Activated CD4-positive, alpha-beta memory T cell treated with anti-CD3 and anti-CD28 coated beads for 36 hours (primary cell): ENCODE results near the gene DNAH12. TPM values are rescaled to one million over a fixed set of nuclear protein-coding genes. Genes with fewer than 3 reads are reported as not detected.
A peak's percentile ranks its signal among the peaks of the same experiment; 100 is the strongest.

Source experiments
- CTCF ChIA-PET: fragments of 350-600 bp; sonication (Branson Sonifier 250); formaldehyde crosslinking; loops from one replicate; lab custom pipeline; 2021; ENCODE audit warnings: antibody characterized with exemption, inconsistent platforms; lab: Charles Lee
- POLR2A ChIA-PET: fragments of 350-600 bp; sonication (Branson Sonifier 250); formaldehyde crosslinking; loops from one replicate; lab custom pipeline; 2021; ENCODE audit warnings: antibody characterized with exemption; lab: Charles Lee
- DNase-seq: peaks from one replicate; pipeline ENCODE4 v3.0.0-alpha.2; 2020
- H3K27ac Mint-ChIP-seq: one replicate; pipeline ENCODE4 v1.8.0; 2021; ENCODE audit warnings: mixed read lengths
- H3K27me3 Mint-ChIP-seq: one replicate; pipeline ENCODE4 v1.8.0; 2021; ENCODE audit warnings: mixed read lengths
- H3K36me3 Mint-ChIP-seq: one replicate; pipeline ENCODE4 v1.8.0; 2021; ENCODE audit warnings: mixed read lengths
- H3K4me1 Mint-ChIP-seq: one replicate; pipeline ENCODE4 v1.8.0; 2021; ENCODE audit warnings: low read depth, mixed read lengths
- H3K4me3 Mint-ChIP-seq: one replicate; pipeline ENCODE4 v1.8.0; 2021; ENCODE audit warnings: mild to moderate bottlenecking, mixed read lengths
- H3K9me3 Mint-ChIP-seq: one replicate; pipeline ENCODE4 v1.8.0; 2021; ENCODE audit warnings: mixed read lengths
- intact Hi-C: fragments of 100-400 bp; cut with micrococcal nuclease; formaldehyde crosslinking; loops from one replicate; pipeline ENCODE4 v1.15.1; 2023
- total RNA-seq, 2 experiments: library from RNA; stranded (reverse); gene quantifications; one replicate each; pipeline ENCODE4 v1.2.3, GENCODE V29; 2021

The DNAH12 gene, protein sequence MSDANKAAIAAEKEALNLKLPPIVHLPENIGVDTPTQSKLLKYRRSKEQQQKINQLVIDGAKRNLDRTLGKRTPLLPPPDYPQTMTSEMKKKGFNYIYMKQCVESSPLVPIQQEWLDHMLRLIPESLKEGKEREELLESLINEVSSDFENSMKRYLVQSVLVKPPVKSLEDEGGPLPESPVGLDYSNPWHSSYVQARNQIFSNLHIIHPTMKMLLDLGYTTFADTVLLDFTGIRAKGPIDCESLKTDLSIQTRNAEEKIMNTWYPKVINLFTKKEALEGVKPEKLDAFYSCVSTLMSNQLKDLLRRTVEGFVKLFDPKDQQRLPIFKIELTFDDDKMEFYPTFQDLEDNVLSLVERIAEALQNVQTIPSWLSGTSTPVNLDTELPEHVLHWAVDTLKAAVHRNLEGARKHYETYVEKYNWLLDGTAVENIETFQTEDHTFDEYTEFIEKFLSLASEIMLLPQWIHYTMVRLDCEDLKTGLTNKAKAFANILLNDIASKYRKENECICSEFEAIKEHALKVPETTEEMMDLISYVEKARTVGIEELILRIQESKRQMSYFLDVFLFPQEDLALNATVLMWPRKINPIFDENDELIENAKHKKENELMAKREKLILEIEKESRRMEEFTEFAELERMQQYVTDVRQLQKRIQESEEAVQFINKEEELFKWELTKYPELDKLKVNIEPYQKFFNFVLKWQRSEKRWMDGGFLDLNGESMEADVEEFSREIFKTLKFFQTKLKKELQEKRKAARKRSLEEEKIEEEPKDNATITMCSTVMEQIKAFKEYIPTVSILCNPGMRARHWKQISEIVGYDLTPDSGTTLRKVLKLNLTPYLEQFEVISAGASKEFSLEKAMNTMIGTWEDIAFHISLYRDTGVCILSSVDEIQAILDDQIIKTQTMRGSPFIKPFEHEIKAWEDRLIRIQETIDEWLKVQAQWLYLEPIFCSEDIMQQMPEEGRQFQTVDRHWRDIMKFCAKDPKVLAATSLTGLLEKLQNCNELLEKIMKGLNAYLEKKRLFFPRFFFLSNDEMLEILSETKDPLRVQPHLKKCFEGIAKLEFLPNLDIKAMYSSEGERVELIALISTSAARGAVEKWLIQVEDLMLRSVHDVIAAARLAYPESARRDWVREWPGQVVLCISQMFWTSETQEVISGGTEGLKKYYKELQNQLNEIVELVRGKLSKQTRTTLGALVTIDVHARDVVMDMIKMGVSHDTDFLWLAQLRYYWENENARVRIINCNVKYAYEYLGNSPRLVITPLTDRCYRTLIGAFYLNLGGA (N-terminal part only)
- total RNA-seq, result under 1 TPM in 1 of 2 experiments, not detected in 1; 0.14 TPM

- H3K27me3 Mint-ChIP-seq, result no peaks in the 10 kb centered on the region
- POLR2A ChIA-PET, result no interaction called here
- CTCF ChIA-PET, result no interaction called here
- intact Hi-C loops, result no loop called here
- H3K4me1 Mint-ChIP-seq, result peaks cover 7% of the 10 kb centered on the region
- no peaks in the 10 kb centered on the region for H3K36me3 Mint-ChIP-seq
- H3K4me3 Mint-ChIP-seq, result no peak within 1 kb of the TSS
- DNase-seq, result peak; percentile 31
- no peak within 1 kb of the TSS for H3K27ac Mint-ChIP-seq
- H3K9me3 Mint-ChIP-seq, result no peaks in the 10 kb centered on the region
These were observed at the start of gene DNAH12 for GRCh38 chr3:57544181-57545125. DNAH12 (minus strand) TSS chr3:57544344; CDS start chr3:57542870, 1,474 bp downstream.

DNA sequence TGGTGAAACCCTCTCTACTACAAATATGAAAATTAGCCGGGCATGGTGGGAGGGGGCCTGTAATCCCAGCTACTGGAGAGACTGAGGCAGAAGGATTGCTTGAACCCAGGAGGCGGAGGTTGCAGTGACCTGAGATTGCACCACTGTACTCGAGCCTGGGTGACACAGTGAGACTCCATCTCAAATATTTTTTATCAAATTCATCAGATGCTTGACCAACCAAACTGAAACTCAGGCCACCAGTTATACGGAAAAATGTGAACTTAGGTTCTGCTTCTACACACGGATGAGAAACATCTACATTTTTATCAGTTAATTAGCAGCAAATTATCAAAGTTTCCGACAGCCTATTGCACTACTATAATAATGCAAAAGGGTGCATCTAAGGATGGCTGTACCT, 48.2 kb upstream of the DNAH12 start:
- H3K4me1 Mint-ChIP-seq, result peaks cover 45% of the 10 kb centered on the region
- H3K4me3 Mint-ChIP-seq, result no peak overlapping the region
- intact Hi-C loops, result no loop called here
- DNase-seq, result no peak
- H3K27ac Mint-ChIP-seq, result no peak overlapping the region
- peaks cover 9% of the 10 kb centered on the region for H3K36me3 Mint-ChIP-seq
- no peaks in the 10 kb centered on the region for H3K9me3 Mint-ChIP-seq
- CTCF ChIA-PET, result no interaction called here
- POLR2A ChIA-PET, result no interaction called here
- H3K27me3 Mint-ChIP-seq, result no peaks in the 10 kb centered on the region

- POLR2A ChIA-PET, result no interaction called here
- Mint-ChIP-seq H3K9me3 (no peaks in the 10 kb centered on the region), H3K4me3 (no peak overlapping the region), H3K27me3 (no peaks in the 10 kb centered on the region), H3K27ac (no peak overlapping the region), H3K4me1 (peaks cover 40% of the 10 kb centered on the region), H3K36me3 (peaks cover 17% of the 10 kb centered on the region)
- intact Hi-C loops, result no loop called here
- DNase-seq, result no peak
- CTCF ChIA-PET, result no interaction called here
These were observed 43.8 kb upstream of the DNAH12 start for GRCh38 chr3:57587905-57588304.

GRCh38 chr3:57586778-57587177, 42.6 kb upstream of the DNAH12 start:
- H3K9me3 Mint-ChIP-seq, result no peaks in the 10 kb centered on the region
- intact Hi-C loops, result no loop called here
- no peak overlapping the region for H3K4me3 Mint-ChIP-seq
- ChIA-PET POLR2A (interaction anchor here (0.6 to 1.4 kb wide), 2 partner anchors 9 to 85 kb away, joined by 3 to 6 read pairs; partner anchors contain the start of gene ARF4), CTCF (interaction anchor here (0.6 to 1.0 kb wide), 2 partner anchors 20 to 189 kb away, joined by 4 to 5 read pairs; no protein-coding TSS in a partner anchor)
- H3K27ac Mint-ChIP-seq, result peak overlapping the region; percentile 52
- H3K27me3 Mint-ChIP-seq, result no peaks in the 10 kb centered on the region
- peaks cover 20% of the 10 kb centered on the region for H3K36me3 Mint-ChIP-seq
- peak; percentile 41 for DNase-seq
- peaks cover 36% of the 10 kb centered on the region for H3K4me1 Mint-ChIP-seq

- no peak for DNase-seq
- ChIA-PET POLR2A (no interaction called here), CTCF (no interaction called here)
- Mint-ChIP-seq H3K9me3 (no peaks in the 10 kb centered on the region), H3K27ac (no peak overlapping the region), H3K4me3 (no peak overlapping the region), H3K27me3 (no peaks in the 10 kb centered on the region), H3K4me1 (peaks cover 31% of the 10 kb centered on the region), H3K36me3 (peaks cover 22% of the 10 kb centered on the region)
- intact Hi-C loops, result no loop called here
These were observed 39.4 kb upstream of the DNAH12 start for GRCh38 chr3:57583544-57583943.

DNA sequence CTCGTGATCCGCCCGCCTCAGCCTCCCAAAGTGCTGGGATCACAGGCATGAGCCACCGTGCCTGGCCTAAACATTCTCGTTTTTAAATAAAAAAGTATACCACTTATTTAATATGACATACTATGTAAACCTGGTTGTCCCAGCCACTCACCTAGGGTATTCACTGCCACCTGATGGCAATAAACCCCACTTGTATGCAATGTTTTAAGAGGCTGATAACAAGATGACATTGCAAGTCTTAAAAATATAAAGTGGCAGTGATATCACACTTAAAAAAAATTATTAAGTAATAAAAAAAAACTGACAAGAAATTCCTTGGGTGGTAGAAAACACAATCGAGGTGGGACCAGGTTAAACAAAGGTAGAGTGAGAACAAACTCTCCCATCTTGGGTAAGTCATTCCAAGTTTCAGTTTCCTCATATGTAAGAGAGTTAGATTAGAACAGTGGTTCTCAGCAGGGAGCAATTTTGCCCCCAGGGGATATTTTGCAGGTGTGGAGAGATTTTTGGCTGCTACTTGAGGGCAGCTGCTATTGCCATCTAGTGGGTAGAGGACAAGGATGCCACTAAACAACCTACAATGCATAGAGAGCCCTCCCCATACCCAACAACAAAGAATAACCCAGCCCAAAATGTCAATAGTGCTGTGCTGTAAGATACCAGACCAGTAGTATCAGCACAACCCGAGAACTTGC, 38.5 kb upstream of the DNAH12 start:
- POLR2A ChIA-PET, result no interaction called here
- no peak for DNase-seq
- Mint-ChIP-seq H3K27ac (no peak overlapping the region), H3K4me3 (no peak overlapping the region), H3K4me1 (peaks cover 29% of the 10 kb centered on the region), H3K36me3 (peaks cover 28% of the 10 kb centered on the region), H3K27me3 (no peaks in the 10 kb centered on the region), H3K9me3 (no peaks in the 10 kb centered on the region)
- CTCF ChIA-PET, result interaction anchor here (1.2 kb wide), 1 partner anchor 15 kb away, joined by 4 read pairs; the partner anchor contains the start of gene ARF4
- intact Hi-C loops, result no loop called here

DNA sequence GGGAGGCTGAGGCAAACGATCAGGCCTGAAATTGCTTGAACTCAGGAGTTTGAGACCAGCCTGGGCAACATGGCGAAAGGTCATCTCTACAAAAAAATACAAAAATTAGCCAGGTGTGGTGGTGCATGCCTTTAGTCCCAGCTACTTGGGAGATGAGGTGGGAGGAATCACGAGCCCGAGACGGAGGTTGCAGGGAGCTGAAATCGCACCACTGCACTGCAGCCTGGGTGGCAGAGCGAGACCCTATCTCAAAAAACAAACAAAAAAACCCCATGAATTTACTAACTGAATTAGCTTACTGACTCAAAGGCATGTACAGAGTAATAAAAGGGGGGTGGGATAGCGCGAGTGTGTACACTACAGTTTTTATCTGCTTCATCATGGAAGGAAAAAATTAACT, 33.7 kb upstream of the DNAH12 start:
- DNase-seq, result no peak
- Mint-ChIP-seq H3K36me3 (peaks cover 38% of the 10 kb centered on the region), H3K27ac (peak overlapping the region; percentile 38), H3K9me3 (no peaks in the 10 kb centered on the region), H3K27me3 (no peaks in the 10 kb centered on the region), H3K4me1 (peaks cover 18% of the 10 kb centered on the region), H3K4me3 (no peak overlapping the region)
- ChIA-PET POLR2A (no interaction called here), CTCF (interaction anchor here (1.3 kb wide), 1 partner anchor 19 kb away, joined by 3 read pairs; the partner anchor contains the start of gene ARF4)
- intact Hi-C loops, result no loop called here

DNA sequence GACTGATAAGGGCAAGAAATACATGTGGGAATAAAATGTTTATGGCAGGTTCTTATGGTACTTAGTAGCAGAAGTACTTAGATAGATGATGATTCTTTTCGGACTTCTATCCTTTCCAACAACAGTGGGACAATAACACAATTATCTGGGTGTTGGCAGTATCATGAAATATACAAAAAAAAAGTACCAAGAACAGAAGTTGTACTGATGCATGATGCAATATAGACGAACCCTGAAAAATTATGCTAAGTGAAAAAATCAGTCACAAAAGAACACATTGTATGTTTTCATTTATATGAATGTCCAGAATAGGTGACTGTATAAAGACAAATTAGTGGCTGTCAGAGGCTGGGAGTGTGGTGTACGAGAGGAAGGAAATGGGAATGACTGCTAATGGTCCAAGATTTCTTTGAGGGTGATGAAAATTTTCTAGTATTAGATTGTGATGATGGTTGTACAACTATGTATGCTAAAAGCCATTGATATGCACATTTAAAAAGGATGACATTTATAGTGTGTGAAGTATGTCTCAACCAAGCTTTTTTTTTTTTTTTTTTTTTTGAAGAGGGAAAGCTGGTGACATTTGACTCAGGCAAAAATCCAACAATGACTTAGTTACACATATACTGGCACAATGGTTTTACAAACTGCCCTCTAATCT, 32.0 kb upstream of the DNAH12 start:
- H3K27me3 Mint-ChIP-seq, result no peaks in the 10 kb centered on the region
- peaks cover 43% of the 10 kb centered on the region for H3K36me3 Mint-ChIP-seq
- ChIA-PET POLR2A (no interaction called here), CTCF (no interaction called here)
- intact Hi-C loops, result no loop called here
- DNase-seq, result no peak
- peak overlapping the region; percentile 9 for H3K27ac Mint-ChIP-seq
- H3K4me3 Mint-ChIP-seq, result no peak overlapping the region
- H3K9me3 Mint-ChIP-seq, result no peaks in the 10 kb centered on the region
- H3K4me1 Mint-ChIP-seq, result peaks cover 16% of the 10 kb centered on the region

- Mint-ChIP-seq H3K27ac (no peak overlapping the region), H3K36me3 (peaks cover 34% of the 10 kb centered on the region), H3K4me3 (no peak overlapping the region), H3K27me3 (no peaks in the 10 kb centered on the region), H3K4me1 (peaks cover 13% of the 10 kb centered on the region), H3K9me3 (no peaks in the 10 kb centered on the region)
- POLR2A ChIA-PET, result interaction anchor here (0.9 to 1.0 kb wide), 2 partner anchors 16 to 25 kb away, joined by 3 read pairs; partner anchors contain the start of genes ARF4 and PDE12
- CTCF ChIA-PET, result interaction anchor here (1.2 to 1.6 kb wide), 2 partner anchors 16 to 174 kb away, joined by 5 to 6 read pairs; partner anchors contain the start of gene PDE12
- no peak for DNase-seq
- intact Hi-C loops, result no loop called here
These were observed 28.0 kb upstream of the DNAH12 start for GRCh38 chr3:57572096-57572495.

DNA sequence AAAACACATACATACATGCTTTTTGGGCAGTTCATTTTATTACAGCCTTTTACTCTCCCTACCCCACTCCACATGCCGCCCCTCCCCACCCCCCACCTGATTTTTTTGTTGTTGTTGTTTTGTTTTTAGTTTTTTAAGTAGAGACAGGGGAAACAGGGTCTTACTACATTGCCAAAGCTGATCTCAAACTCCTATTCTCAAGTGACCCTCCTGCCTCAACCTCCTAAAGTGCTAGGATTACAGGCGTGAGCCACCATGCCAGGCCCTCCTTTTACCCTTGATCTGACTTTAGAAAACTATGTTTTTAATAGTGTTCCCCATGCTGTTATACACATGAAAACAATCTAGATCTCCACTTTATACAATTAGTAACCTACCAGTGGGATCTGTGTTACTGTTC, 26.7 kb upstream of the DNAH12 start:
- ChIA-PET CTCF (no interaction called here), POLR2A (no interaction called here)
- Mint-ChIP-seq H3K4me3 (no peak overlapping the region), H3K36me3 (peaks cover 30% of the 10 kb centered on the region), H3K27ac (no peak overlapping the region), H3K9me3 (no peaks in the 10 kb centered on the region), H3K27me3 (no peaks in the 10 kb centered on the region), H3K4me1 (peaks cover 8% of the 10 kb centered on the region)
- no peak for DNase-seq
- intact Hi-C loops, result no loop called here
